ENCODE data around the gene PRR5.
"Not testable (repeated sequence)": the region's sequence is repeated elsewhere in the genome, so short reads cannot be mapped to it uniquely, and the experiment has no call there.

The PRR5 gene

DNA sequence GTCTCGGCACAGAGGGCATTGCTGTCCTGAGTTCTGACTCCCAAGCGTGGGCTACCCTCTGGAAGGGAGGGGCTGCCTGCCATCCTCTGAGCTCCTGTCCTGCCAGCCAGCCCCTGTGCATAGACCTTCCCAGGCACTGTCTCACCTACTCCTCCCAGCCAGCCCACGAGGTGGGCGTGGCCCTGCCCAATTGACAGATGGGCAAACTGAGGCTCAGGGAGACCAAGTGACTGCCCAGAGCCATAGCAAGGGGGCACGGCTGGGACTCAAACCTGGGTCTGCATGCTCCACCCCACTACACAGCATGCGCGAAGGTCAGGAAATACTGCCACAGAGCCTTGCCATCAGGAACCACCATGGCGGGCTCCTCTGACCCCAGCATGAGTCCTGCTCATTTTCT is 29.4 kb upstream of the PRR5 start:
- H3K4me3 ChIP-seq (ENCODE audit: low read depth, low read length) = no peak overlapping the region
- TF ChIP-seq, protein P1, sequence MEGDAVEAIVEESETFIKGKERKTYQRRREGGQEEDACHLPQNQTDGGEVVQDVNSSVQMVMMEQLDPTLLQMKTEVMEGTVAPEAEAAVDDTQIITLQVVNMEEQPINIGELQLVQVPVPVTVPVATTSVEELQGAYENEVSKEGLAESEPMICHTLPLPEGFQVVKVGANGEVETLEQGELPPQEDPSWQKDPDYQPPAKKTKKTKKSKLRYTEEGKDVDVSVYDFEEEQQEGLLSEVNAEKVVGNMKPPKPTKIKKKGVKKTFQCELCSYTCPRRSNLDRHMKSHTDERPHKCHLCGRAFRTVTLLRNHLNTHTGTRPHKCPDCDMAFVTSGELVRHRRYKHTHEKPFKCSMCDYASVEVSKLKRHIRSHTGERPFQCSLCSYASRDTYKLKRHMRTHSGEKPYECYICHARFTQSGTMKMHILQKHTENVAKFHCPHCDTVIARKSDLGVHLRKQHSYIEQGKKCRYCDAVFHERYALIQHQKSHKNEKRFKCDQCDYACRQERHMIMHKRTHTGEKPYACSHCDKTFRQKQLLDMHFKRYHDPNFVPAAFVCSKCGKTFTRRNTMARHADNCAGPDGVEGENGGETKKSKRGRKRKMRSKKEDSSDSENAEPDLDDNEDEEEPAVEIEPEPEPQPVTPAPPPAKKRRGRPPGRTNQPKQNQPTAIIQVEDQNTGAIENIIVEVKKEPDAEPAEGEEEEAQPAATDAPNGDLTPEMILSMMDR (IDR thresholded peaks at IDR 0.05; ENCODE audit: control insufficient read depth, extremely low read depth, insufficient read depth) = no peak
- no peak for DNase-seq (ENCODE audit: low read depth)

DNA sequence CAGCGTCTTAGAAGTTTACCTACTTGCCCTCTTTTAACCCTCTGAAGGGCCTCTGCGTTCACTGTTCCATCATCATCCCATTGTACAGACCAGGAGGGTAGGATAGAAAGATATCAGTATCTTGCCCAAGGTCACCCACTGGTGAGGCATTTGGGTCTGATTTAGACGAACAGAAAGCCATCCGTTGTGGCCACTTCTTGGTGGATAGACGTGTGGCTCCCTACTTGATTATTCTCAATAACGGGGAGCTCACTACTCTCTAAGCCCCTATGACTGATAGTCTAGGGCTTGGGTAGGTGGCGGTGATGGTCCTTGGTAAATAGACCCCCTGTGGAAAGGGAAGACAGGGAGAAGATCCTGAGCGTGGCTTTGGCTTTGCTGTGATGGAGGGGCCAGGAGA is 28.6 kb upstream of the PRR5 start:
- no peak for DNase-seq (ENCODE audit: low read depth)
- TF ChIP-seq, protein P1 (IDR thresholded peaks at IDR 0.05; ENCODE audit: control insufficient read depth, extremely low read depth, insufficient read depth) = no peak
- no peak overlapping the region for H3K4me3 ChIP-seq (ENCODE audit: low read depth, low read length)

DNA sequence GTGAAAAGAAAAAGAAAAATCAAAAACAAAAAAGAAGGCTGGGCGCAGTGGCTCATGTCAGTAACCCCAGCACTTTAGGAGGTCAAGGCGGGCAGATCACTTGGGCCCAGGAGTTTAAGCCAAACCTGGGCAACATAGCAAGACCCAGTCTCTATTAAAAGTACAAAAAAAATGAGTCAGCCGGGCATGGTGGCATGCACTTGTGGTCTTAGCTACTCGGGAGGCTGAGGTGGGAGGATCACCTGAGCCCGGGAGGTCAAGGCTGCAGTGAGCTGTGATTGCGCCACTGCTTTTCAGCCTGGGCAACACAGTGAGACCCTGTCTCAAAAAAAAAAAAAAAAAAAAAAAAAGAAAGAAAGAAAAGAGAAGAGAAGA is 26.0 kb upstream of the PRR5 start:
- not testable (repeated sequence) for DNase-seq (ENCODE audit: low read depth); H3K4me3 ChIP-seq (ENCODE audit: low read depth, low read length)

DNA sequence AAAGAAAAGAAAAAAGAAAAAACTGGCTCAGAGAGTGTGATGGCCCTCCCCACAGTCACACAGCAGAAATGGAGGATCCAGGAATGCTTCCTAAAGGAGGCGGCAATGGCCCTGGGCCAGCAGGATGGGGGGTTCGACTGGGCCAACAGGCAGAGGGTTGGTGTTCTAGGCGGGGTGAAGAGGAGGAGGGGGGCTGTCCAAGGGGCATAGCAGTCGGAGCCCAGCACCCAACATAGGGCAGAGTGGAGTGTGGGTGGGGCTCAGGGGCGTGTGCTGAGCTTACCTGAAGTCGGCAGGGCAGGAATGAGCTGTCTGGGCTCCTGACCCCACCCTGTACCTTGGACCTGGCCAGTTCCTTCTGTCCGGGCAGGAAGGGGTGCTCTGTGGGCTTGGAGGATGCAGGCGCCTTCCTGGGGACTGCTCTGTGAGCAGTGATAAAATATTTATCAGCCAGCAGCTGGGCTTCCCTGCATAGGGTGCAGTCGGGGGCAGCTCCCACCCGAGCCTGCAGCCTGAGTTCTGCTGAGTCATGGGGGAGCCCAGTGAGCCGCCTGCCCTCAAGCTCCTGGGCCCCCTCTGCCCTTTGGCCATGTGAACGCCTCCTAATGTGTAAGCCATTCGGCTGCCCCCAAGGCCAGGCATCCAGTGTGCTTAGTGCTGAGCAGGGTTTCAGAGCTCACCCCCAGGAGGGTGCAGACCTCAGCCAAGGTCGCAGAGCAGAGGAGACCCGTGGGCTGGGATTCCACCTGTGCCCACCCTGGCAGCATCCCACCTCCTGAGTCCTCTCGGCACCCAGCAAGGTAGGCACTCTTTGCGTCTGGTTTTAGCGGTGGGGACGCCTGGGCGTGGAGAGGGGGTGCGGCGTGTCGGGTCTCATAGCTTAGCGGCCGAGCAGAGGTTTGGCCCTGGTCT is 25.3 kb upstream of the PRR5 start:
- no peak for DNase-seq (ENCODE audit: low read depth)
- H3K4me3 ChIP-seq (ENCODE audit: low read depth, low read length) = no peak overlapping the region
- TF ChIP-seq, protein P1 (IDR thresholded peaks at IDR 0.05; ENCODE audit: control insufficient read depth, extremely low read depth, insufficient read depth) = no peak

DNA sequence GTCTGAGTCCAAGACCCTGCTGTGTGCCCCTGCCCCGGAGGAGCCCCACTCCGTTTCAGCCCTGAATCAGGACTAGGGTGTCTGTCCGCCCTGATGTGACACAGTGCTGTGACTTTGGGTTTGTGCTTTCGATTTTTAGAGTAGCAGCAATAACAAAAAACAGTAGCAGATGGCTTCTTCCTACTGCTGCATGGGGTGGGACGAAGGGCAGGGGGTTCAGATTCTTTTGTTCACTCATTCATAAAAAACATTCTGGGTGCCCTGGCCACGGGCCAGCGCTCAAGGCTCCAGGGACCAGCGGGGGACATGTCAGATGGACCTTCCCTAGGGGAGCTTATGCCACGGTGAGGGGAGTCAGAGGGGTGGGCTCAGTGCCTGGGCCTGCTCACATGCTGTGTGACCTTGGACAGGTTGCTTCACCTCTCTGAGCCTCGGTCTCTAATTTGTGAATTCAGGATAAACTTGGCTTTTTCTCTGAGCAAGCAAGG is 24.6 kb upstream of the PRR5 start:
- no peak overlapping the region for H3K4me3 ChIP-seq (ENCODE audit: low read depth, low read length)
- no peak for DNase-seq (ENCODE audit: low read depth)
- TF ChIP-seq, protein P1 (IDR thresholded peaks at IDR 0.05; ENCODE audit: control insufficient read depth, extremely low read depth, insufficient read depth) = no peak

DNA sequence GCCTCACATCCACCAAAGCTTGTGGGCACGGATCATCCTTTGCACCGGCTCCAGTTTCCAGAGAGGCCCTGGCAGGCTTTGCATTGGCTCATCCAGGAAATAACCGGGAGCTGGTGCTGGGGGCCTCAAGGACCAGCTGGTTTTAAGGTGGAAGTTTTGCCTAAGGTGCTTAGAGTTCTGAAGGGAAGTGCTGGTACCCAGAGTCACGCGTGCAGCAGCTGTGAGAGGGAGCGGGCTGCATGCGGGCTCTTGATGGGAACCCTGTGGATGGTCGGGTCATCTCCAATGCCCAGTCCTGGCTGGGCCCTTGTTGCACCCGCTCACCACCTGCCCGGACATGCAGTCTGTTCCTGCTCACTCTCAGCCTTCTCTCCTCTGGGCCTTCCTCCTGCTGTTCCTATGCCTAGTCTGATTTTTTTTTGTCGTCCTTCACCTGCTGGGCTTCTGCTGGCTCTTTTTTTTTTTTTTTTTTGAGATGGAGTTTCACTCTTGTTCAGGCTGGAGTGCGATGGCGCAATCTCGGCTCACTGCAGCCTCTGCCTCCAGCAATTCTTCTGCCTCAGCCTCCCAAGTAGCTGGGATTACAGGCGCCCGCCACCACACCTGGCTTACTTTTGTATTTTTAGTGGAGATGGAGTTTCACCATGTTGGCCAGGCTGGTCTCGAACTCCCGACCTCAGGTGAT is 24.0 kb upstream of the PRR5 start:
- TF ChIP-seq, protein P1 (IDR thresholded peaks at IDR 0.05; ENCODE audit: control insufficient read depth, extremely low read depth, insufficient read depth) = no peak
- DNase-seq (ENCODE audit: low read depth) = no peak
- H3K4me3 ChIP-seq (ENCODE audit: low read depth, low read length) = no peak overlapping the region

DNA sequence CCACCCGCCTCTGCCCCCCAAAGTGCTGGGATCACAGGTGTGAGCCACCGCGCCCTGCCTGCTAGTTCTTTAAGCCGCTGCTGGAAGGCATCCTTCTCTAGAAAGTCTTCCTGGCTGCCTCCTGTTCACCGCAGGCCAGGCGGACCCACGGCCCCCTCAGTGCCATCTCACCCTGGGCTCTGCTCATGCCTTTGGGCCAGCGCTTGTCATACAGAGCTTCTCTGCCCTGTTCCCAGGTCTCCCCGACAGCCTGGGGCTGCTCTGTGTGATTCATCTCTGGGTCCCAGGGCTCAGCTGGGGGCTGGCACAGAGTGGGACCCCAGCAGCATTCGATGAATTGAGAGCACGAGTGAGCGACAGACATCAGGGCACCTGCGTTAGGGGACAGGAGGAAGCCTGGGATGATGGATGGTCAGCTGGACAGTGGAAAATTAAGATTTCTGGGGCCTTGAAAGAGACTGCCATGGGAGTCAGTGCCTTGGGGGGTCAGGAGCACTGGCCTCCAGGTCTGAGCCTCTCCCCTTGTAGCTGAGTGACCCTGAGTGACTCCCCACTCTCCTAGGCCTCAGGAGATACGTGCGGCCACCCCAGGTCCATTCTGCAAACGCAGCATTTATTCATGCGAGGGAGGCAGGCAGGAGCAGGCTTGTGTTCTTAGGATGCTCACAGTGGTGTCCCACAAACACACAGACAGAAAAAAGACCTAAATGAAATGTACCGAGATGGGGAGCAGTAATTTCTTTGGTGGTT is 23.3 kb upstream of the PRR5 start:
- TF ChIP-seq, protein P1 (IDR thresholded peaks at IDR 0.05; ENCODE audit: control insufficient read depth, extremely low read depth, insufficient read depth) = no peak
- no peak for DNase-seq (ENCODE audit: low read depth)
- H3K4me3 ChIP-seq (ENCODE audit: low read depth, low read length) = no peak overlapping the region

DNA sequence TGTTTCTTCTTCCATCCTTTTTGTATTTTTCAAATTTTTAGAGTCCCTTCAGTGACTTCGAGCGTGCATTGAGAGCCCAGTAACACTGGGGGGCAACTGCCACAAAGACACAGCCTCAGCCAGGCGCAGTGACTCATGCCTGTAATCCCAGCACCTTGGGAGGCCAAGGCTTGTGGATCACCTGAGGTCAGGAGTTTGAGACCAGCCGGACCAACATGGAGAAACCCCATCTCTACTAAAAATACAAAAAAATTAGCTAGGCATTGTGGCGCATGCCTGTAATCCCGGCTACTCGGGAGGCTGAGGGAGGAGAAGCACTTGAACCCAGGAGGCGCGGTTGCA is 22.7 kb upstream of the PRR5 start:
- not testable (repeated sequence) for DNase-seq (ENCODE audit: low read depth)

More for the DNA sequence above, 22.7 kb upstream of the PRR5 start:
- H3K4me3 ChIP-seq (ENCODE audit: low read depth, low read length) = not testable (repeated sequence)

Measured in LNCaP clone FGC (cell line).